HCT116 (cell line): ENCODE results near the gene KATNIP.

Source experiments
- CTCF ChIP-seq, 3 experiments: fragments of 200-600 bp in 1 of 3; sonication (generic) in 1 of 3; IDR thresholded peaks in 2 of 3; conservative IDR thresholded peaks in 1 of 3; 2 replicates each; pipeline ENCODE4 v1.5.1; 2012 to 2017; ENCODE audit warnings: low read depth in 2 of 3, low read length in 2 of 3, antibody characterized with exemption in 1 of 3, borderline replicate concordance in 1 of 3, control low read depth in 1 of 3, mild to moderate bottlenecking in 1 of 3, mixed read lengths in 1 of 3, mixed run types in 1 of 3, moderate library complexity in 1 of 3; ENCODE audit not compliant: insufficient read depth in 1 of 3
- RAD21 ChIP-seq: IDR thresholded peaks from 2 replicates; pipeline ENCODE4 v1.6.1; 2012; ENCODE audit warnings: low read depth, mild to moderate bottlenecking
- REST ChIP-seq: IDR thresholded peaks from 2 replicates; pipeline ENCODE4 v1.6.1; 2012; ENCODE audit warnings: low read depth

- TF ChIP-seq CTCF (IDR thresholded peaks at IDR 0.05 in 2 of 3, conservative IDR thresholded peaks at IDR 0.05 in 1 of 3; ENCODE audit: borderline replicate concordance in 1 of 3, insufficient read depth in 1 of 3, low read depth in 2 of 3, low read length in 2 of 3) (no peak), RAD21 (no peak), REST (no peak)
Observed at GRCh38 chr16:27544671-27545070, 5.3 kb upstream of the KATNIP start.
